ENCODE data around the gene ANO8. TPM values are rescaled to one million over a fixed set of nuclear protein-coding genes. Genes with fewer than 3 reads are reported as not detected.
A peak's percentile ranks its signal among the peaks of the same experiment; 100 is the strongest.

ANO8 gene
- total and polyA plus RNA-seq, 2 of the 13 experiments (the other 11 are each of a cell fraction or from before 2014, with no cell fraction given) = 1.8 to 3.5 TPM

GRCh38 chr19:17337675-17338432, 3.2 kb upstream of the ANO8 start (continued):
- TF ChIP-seq KIAA2018 (CRISPR knock-in tag; IDR thresholded peaks at IDR 0.05; ENCODE audit: borderline replicate concordance) = no peak
- TF ChIP-seq ZBTB3 (CRISPR knock-in tag; IDR thresholded peaks at IDR 0.05; ENCODE audit: borderline replicate concordance, low read depth) = no peak
- no peak for TF ChIP-seq SALL1 (CRISPR knock-in tag; IDR thresholded peaks at IDR 0.05)
- TF ChIP-seq HDAC6 (IDR thresholded peaks at IDR 0.05; ENCODE audit: low read depth, low read length) = no peak
- no peak for TF ChIP-seq CENPT (CRISPR knock-in tag; IDR thresholded peaks at IDR 0.05; ENCODE audit: low read depth)
- TF ChIP-seq ZNF180 (CRISPR knock-in tag; IDR thresholded peaks at IDR 0.05; ENCODE audit: borderline replicate concordance, low read depth) = no peak
- no peak for TF ChIP-seq HOXA5 (CRISPR knock-in tag; IDR thresholded peaks at IDR 0.05)
- no peak for TF ChIP-seq ZBTB7B (CRISPR knock-in tag; IDR thresholded peaks at IDR 0.05)
- no peak for TF ChIP-seq CCAR2 (optimal IDR thresholded peaks at IDR 0.05; ENCODE audit: low read depth, low read length)
- TF ChIP-seq SUZ12 (IDR thresholded peaks at IDR 0.05; ENCODE audit: low read depth, low read length) = no peak
- no peak for TF ChIP-seq KDM4B (CRISPR knock-in tag; IDR thresholded peaks at IDR 0.05)
- no peak for TF ChIP-seq RBM22 (optimal IDR thresholded peaks at IDR 0.05; ENCODE audit: low read length)
- no peak; the same call in 1 of the 2 replicates for TF ChIP-seq NFATC3 (CRISPR knock-in tag; IDR thresholded peaks at IDR 0.05)
- no peak for TF ChIP-seq MAFK (conservative IDR thresholded peaks at IDR 0.05 in 1 of 2, IDR thresholded peaks at IDR 0.05 in 1 of 2; ENCODE audit: low read length in 2 of 2)
- no peak for TF ChIP-seq ZNF296 (CRISPR knock-in tag; conservative IDR thresholded peaks at IDR 0.05)
- TF ChIP-seq PCBP2 (optimal IDR thresholded peaks at IDR 0.05; ENCODE audit: low read depth, low read length, poor library complexity, severe bottlenecking) = no peak
- TF ChIP-seq, protein P1, sequence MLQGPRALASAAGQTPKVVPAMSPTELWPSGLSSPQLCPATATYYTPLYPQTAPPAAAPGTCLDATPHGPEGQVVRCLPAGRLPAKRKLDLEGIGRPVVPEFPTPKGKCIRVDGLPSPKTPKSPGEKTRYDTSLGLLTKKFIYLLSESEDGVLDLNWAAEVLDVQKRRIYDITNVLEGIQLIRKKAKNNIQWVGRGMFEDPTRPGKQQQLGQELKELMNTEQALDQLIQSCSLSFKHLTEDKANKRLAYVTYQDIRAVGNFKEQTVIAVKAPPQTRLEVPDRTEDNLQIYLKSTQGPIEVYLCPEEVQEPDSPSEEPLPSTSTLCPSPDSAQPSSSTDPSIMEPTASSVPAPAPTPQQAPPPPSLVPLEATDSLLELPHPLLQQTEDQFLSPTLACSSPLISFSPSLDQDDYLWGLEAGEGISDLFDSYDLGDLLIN (CRISPR knock-in tag; IDR thresholded peaks at IDR 0.05; ENCODE audit: borderline replicate concordance) = 0 out of 2 replicates have a peak, but pooled peaks have one; percentile 15
- TF ChIP-seq ZNF775 (CRISPR knock-in tag; IDR thresholded peaks at IDR 0.05; ENCODE audit: borderline replicate concordance) = no peak
- no peak for TF ChIP-seq RCOR2 (CRISPR knock-in tag; IDR thresholded peaks at IDR 0.05)
- TF ChIP-seq SP1 (IDR thresholded peaks at IDR 0.05) = no peak
- no peak for TF ChIP-seq SP1 (CRISPR knock-in tag; IDR thresholded peaks at IDR 0.05)
- no peak for TF ChIP-seq ZNF510 (CRISPR knock-in tag; IDR thresholded peaks at IDR 0.05; ENCODE audit: low read depth)
- TF ChIP-seq DMAP1 (CRISPR knock-in tag; IDR thresholded peaks at IDR 0.05) = no peak
